GM18517 (cell line): ENCODE measurements around the gene KRT76.
"Not testable (repeated sequence)": the region's sequence is repeated elsewhere in the genome, so short reads cannot be mapped to it uniquely, and the experiment has no call there.

Experiments
- ATAC-seq: cut with Tn5 transposase; IDR thresholded peaks from one replicate; pipeline ENCODE4 v1.9.1; 2021; ENCODE audit warnings: mild to moderate bottlenecking, moderate library complexity; ENCODE audit not compliant: unreplicated experiment

The KRT76 gene

DNA sequence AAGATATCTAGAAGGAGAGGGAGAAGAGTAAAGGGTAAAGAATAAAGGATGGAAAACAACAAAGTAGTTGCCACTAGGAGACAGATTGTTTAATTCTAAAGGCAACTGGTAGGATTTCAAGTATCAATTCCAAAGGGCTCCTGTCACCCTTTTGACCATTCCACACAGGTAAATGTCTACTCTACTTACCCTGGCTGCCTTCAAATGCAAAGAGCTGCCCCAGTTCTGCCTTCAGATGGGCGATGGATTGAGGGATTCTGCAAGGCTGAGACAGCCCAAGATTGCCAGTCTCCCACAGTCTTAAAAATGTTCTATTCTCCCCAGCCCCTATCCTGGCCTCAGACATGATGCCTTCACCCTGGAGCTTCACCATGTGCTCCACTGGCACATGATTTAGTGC is 11.4 kb downstream of the KRT76 start:
- no peak for ATAC-seq

DNA sequence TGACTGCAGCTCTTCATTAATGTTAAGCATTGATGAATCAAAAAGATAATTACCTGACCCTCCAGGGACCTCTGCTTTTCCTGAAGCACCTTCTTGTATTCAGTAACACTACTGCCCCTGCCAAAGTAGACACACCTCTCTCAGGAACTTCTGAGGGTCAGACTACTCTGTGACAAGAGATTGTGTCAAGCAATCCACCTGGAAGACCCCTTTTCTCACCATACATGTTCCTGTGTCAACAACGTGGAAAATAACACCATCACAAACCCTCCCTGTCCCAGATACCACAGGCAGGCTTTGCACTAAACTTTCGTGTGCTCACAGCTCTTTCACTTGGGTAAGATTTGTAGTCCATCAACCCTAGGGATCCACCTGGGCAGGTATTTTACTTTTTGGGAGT is 13.2 kb downstream of the KRT76 start:
- ATAC-seq, result no peak

DNA sequence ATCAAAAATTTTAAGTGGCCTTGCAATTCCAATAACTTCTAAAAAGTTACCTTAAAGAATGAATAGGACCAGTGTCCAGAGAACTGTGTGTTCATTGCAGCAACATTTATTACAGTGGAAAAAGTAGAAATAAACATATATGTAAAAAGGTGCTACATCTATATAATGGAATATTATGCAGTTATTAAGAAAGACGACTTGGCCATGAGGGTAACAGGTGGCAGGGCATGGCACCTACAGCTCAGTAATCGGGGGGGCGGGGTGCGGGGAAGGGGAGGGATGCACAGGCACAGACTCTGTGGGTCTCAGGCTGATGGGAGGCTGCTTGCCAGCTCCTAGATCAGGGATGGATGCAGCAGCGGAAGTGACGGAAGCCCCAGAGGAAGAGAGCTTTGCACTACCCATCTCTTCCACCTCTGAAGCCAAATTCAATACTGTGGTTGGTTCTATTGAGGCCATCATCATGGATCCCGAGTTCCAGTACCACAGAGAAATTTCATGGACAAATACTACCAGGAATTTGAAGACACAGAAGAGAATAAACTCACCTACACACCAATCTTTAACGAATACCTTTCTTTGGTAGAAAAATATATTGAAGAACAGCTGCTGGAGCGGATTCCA is 14.0 kb downstream of the KRT76 start:
- no peak for ATAC-seq

DNA sequence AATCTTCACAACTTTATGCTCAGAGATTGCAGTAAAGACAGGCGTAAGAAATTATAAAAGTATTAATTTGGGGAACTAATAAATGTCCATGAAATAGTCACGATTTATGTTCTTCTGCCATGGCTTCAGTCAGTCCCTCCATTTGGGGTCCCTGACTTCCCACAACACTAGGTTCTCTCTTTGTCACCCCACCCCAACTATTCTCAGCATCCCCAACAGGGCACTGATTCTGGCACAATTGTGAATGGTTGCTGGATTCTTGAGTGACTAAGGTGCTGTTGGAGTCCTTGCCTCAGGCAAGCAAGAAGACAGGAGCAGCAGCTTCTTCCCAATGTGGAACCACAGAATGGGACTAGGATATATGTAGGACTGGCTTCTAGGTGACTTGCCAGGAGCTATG is 15.3 kb downstream of the KRT76 start:
- no peak for ATAC-seq

DNA sequence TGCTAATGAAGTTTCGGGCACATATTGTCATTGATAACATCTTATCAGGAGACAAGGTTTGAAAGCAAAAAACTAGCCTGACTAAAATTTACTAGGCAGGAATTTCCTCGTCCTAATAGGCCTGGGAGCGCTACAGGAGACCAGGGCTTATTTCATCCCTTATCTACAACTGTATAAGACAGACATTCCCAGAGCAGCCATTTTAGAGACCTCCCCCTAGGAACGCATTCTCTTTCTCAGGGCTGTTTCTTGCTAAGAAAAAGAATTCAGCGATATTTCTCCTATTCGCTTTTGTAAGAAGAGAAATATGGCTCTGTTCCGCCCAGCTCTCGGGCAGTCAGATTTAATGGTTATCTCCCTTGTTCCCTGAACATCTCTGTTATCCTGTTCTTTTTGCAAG is 15.9 kb downstream of the KRT76 start:
- ATAC-seq, result not testable (repeated sequence)

DNA sequence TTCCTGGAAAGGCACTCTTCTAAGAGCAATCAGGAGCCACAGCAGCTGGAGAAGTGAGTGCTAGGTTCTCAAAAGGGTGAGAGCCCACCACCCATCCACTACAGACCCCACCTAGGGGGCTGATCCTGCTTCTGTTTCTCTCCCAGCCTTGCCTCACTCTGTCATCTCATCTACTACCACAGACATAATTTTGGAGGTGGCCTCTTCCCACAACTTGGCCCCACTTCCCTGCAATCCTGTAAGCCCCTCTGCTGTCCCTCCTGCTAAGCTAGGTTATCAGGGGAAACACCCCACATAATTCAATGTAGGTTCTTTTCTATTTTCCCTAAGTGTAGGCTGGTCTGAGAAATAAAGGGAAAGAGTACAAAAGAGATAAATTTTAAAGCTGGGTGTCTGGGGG is 16.5 kb downstream of the KRT76 start:
- ATAC-seq, result no peak

DNA sequence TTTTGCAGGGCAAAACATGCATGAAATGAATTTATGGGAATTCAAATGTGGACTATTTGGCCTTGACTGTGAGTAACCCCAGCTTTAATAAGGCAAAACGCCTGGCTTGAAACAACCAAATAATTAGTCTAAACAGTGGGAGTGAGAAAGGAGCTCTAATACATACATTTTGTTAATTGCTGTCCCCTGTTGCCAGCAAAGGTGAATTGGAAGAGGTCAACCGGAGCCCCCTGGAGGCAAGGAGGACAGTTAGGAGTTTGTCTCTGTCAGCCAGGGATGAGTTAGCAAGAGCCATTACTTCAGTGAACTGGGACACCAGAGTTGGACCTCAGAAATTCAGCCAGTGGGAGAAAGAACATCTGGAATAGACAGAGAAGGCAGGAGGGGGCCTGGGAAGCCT is 17.4 kb downstream of the KRT76 start:
- no peak for ATAC-seq

DNA sequence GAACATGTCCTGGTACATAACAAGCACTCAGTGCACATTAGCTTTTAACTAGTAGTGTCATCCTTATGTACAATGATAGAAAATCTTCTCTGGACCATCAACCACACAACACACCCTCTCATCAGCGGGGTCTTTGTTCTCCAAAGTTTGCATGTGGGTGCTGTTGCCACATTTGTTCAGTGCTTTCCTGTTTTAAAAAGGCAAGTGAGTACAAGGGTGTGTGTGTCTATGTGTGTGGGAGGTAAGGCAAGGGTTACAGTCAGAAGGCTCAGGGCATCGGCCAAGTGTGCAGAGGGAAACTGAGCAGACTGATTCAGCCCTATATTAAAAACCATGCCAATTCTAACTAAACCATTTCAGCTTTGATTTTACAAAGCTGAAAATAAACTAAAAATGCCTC is 17.9 kb downstream of the KRT76 start:
- no peak for ATAC-seq

DNA sequence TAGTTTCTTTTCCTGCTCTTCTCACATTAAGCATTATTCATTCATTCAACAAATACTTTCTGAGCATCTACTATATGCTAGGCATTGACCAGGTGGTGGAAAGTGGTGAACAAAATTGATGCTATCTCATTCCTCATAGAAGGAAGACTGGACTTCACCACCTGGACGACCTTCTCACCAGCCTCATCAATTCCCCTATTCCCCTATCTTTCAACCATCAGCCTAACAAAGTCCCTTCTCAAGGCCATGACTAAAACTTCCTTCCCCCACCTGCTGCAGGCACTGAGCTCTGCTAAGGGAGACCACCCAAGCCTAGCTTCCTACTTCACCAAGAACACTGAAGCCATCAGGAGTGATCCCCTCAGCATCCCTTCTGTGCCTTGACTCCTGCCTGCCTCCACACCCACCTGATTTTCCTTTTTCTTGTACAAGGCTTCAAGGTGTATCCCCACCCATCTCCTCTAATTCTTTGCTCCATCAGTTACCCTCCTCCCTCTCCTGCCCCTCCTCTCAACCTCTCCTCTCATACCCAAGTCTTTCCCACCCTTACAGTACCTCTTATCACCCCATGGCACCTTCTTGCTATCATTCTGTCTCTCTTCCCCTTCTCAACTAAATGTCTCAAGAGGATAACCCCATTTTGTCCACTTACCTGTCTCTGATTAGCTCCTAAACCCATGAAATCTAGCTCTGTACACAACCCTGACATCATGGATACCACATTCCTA is 19.5 kb downstream of the KRT76 start:
- ATAC-seq, result no peak

DNA sequence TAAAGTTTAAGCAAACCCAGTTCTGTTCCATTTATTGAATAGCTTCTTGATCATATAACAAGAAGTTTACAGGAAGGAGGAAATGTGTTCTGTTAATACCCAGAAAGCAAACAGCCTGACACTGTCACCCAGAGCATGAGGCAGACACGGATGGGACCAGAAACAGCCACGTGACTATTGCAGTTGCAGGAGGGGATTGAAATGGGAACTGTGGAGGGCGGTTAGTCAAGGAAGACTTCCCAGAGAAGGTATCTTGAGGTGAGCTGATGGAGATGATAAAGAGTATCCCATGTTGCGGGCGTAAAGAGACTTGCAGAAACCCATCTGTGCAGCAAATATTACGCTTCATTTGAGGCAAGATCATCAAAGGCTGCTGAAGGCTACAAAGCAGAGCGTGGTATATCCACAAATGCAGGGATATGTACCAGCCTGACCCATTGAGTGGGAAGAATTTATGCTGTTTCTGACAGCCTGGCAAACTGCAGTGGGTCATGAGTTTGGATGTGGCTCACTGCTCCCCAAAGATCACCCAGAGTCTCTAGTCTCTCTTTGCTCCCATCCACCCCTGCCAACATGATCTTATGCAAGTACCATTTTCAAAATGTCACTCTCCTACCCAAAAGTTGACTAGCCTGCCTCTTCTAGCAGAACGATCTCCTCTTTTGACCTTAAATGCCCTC is 20.7 kb downstream of the KRT76 start:
- no peak for ATAC-seq

DNA sequence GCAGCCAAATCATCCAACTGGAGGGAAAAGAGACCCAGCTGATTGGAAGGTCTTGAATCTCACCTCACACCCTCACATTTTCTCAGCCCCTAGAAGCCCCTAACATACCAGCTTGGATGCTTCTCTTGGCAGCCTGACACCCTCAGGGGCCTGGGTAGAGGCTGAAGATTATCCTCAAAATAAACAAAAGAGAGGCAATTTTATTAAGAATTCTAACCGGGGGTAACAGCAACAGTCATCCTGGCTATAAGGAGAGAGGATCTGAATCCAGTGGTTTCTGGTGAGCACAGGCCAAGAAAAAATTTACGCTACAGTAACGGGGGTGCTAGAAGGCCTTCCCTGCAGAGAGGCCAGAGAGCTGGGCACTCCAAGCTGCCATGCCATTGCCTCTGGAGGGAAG is 21.6 kb downstream of the KRT76 start:
- no peak for ATAC-seq

DNA sequence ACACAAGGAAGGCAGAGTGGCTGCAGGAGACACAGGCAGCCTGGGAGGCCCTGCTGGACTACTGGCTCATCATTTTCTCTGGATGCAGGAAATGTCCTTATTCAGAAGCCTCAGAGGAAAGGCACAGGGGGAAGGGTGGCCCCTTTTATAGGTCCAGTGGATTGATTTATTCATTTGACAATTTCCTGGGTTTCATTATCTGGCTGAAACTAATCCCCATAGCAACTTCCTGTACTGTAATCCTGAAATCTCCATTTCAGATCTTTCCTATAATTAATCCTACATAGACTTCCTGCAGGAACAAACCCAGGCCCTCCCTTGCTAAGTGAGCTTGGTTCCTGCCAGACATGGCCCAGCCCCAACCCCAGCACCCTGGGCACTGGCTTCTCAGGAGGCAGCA is 23.0 kb downstream of the KRT76 start:
- no peak for ATAC-seq

DNA sequence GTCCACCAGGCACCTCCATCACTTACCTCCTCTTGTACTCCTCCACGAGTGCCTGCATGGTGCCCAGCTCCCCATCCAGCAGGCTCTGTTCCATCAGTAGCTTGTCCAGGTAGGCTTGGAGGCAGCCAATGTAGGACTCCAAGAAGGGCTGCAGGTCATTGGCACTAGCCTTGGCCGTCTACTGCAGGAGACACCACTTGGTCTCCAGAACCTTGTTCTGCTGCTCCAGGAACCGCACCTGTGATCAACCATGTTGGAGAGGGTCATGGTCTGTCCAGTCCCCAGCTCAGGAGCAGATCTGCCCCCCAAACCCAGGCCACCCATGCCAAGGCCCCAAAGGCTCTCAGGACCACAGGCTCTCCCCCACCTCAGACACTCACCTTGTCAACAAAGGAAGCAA is 23.9 kb downstream of the KRT76 start:
- ATAC-seq, result no peak

DNA sequence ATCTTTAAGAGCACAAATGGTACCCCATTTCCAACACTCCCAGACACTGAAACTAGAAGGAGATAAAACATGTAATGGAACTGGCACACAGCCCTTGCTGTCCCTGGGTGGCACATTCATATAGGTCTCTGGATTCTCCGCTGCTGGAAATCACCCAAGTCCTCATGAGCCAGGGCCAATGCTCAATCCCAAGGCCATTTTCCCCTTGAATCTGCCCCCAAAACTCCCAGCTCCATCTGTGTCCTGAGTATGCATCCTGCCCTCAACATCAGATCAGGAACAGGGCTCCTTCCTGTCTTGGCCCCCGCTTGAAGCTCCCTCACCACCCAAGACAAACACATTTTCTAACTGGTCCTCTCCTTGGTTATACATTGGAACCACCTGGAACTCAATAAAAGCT is 24.6 kb downstream of the KRT76 start:
- ATAC-seq, result no peak

DNA sequence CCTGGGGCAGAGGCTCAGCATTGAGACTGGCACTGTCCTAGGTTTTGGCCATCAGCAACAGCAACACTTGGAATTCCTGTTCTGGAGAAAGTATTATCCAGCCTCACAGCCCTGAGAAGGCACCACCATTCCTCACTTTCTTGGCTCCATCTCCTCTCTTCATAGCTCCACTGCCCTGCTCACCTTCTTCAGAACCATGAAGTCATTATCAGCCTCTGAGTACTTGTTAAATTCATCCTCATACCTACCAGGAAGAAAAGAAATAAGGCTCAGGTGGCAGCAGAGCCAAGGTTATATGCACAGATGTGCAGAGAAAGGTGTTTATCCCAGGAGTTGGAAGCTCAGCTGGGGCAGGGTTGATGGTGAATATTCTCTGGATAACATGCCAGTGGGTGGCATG is 25.4 kb downstream of the KRT76 start:
- no peak for ATAC-seq

DNA sequence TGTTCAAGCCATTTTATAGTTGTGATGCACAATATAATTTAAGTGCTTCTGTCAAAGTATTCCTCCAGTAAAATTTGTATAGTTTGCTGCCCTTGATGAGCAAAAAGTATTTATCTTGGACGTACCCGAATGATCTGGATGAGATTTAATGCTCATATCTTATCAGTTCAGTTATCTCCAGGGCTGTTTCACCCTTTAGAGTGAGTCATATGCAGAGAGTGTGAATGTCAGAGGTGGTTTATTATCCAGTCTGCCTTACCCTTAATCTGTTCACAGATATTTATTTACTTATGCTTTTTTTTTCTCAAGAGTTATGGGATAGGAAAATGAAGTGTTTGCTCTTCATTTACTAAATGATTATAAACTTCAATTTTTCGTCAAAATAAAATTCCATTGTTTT is 26.6 kb downstream of the KRT76 start:
- not testable (repeated sequence) for ATAC-seq

DNA sequence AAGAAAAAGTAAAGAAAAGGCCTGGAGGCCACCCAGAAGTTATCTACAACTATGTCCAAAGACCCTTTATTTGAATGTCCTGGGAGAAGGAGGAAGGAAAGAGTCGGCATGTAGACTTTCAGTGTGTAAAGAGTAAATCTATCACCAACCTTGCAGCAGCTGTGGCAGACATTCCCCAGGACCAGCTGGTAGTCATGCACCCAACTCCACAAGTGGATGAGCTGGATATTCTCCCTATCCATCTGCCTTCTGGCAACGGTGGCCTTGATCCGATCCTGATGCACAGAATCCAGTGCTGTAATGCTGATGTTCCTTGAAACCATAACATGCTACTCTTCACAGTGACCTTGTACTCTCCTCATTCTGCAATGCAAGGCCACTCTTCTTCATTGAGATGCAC is 27.3 kb downstream of the KRT76 start:
- ATAC-seq, result no peak

DNA sequence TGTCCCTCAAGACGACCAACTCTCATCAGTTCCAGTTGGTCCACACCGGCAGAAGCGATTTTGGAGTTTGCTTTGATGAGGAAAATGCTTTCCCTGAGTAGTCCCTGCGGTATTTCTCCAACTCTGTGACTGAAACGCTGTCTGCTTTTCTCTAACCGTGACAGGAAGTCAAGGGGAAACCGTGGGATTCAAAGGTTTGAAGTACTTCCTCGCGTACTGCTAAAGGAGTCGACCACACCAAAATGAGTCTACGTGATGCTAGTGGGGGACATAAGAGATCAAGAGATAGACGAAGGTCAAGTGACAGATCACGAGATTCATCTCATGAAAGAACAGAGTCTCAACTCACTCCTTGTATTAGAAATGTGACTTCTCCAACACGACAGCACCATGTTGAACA is 28.6 kb downstream of the KRT76 start:
- no peak for ATAC-seq

DNA sequence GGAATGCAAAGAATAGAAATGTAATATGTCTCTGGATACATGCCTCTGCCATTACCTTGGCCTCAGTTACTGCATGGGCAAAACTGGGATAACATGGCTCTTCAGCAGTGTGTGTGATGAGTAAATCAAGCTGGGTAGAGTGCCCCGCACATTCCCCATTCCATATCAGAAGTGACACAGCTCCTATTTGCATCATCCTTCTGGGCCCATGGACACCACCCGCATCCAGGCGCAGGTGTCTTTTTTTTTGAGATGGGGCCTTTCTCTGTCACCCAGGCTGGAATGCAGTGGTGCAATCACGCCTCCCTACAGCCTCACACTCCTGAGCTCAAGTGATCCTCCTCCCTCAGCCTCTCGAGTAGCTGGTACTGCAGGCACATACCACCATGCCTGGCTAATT is 31.6 kb downstream of the KRT76 start:
- no peak for ATAC-seq

DNA sequence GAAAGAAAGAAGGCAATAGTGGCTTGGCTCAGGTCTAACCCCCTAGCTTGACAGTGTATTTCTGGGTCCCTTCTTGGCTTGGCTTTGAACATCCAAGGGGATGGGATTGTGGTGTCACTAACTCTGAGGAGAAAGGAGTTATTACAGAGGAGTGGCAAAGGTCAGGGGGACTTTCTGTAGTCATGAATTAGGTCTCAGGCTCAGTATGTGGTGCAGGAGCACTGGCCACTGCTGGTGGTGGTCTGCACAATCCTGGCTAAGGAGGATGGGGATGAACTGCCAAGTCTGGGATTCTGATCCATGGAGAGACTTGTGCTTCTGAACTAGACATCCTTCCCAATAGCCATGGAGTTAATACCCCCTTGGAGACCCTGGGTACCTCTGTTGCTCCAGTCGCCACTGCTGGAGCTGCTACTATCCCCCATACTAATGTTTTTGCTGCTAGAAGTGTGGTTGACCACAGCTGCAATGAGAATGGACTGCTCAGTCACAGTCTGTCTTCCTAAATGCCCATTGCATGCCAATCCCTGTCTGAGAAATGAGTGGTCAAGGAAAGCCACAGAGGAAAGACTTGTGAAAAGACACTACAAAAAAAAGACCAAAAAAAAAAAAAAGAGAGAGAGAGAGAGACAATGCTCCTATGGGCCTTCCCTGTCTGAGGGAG is 32.5 kb downstream of the KRT76 start:
- ATAC-seq, result no peak

DNA sequence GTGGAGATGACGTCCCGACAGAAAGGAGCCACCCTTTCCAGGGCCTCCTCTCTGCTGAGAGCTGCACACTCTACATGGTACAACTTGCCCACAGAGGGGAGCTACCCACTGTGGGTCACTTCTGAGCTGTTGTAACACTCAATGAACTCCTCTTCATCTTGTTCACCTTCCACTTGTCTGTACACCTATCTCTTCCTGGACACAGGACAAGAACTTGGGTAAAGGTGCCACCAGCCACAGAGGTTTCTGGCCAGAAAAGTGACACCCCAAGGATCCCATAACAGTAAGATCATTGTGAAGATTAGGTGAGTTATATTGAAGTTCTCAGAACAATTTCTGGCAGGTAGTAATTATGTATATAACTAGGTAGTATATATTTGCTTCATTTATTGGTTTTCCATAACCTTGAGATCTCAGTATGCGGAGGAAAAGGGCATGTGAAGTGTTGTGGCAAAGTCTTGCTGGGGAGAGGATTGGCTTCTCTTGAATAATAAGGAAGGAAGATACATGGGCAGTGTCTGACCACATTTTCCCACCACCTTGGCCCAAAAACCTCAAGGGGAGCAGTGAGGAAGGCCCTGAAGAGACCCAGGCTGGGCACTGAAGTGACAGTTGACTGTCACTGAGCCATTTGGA is 34.2 kb downstream of the KRT76 start:
- no peak for ATAC-seq
